DMS114 treated with DMSO at 0.1 percent for 48 hours (cell line): Measurements from ENCODE around the gene CROT.

Experiments
- DNase-seq: peaks from one replicate; lab custom pipeline; 2025; ENCODE audit not compliant: unreplicated experiment; lab: John Stamatoyannopoulos, UW

CROT gene

GRCh38 chr7:87413029-87413428 lies 67.6 kb downstream of the CROT start:
- DNase-seq, result no peak

DNA sequence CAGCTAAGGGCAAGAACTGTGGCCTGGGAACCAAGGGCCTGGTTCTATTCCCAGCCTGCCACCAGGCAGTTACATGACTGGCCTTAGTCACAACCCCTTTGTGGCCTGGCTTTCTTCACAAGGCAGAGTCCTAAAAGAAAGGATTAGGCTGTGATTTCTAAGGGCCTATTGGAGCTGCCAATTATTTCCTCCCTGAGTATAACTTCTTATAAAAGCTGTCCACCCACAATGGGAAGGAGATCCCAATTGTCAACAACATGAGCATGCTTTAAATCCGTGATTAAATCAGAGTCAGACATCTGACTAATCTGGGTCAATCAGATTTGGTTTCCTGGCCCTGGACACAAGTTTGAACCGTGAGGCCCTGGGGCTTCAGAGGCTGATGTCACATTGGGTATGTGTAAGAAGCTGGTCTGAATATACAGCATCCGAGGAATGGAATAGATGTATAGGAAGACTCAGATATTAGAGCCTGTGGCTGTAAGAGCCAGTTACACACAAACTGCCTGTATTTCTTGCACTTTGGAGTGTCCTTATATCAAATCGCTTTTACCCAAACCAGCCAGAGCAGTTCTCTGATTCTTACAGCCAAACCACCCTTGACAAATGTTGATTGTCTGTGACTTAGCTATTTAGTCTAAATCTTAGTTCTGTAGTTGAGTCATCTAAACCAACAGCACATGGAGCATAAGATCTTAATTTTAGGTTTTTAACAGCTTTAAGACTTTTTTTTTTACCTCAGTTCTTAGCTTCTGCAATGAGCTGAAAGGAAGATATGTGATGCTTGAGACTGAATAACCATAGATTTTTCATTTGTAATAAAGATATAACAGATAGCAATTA lies 68.7 kb downstream of the CROT start:
- no peak for DNase-seq

DNA sequence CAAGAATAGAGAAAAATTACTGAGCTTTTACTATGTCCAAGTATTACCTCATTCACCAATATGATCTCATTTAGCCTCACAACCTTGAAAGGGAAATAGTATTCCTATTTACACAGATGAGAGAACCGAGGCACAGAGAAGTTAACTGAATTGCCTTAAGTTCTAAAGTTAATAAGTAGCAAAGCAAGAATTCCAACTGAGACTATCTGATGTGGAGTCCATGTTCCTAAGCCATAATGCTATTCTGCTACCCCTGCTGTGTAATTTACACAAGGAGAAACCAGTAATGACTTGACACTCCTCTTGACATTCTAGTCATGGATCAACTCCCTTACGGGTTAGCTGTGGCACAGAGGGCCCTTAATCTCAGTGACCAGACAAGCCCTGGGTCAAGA lies 69.3 kb downstream of the CROT start:
- no peak for DNase-seq

GRCh38 chr7:87416682-87417587 lies 71.5 kb downstream of the CROT start:
- DNase-seq, result peak; percentile 55

DNA sequence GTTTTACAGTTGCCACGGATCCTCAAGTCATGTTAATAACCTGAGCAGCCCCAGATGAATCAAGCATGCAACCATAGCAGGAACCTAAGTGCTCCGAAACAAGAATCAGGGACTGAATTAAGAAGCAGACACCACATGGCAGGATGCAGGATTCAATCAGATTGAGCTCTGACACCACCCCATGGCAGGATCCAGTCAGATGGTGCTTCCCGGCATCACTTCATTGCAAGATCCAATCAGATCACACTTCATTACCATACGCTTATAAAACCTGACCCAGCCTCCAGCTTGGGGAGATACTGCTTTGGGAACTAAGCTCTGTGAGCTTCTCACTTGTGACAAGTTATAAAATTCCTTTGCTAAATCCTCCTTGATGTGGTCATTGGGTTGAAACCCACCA lies 74.7 kb downstream of the CROT start:
- DNase-seq, result no peak

- no peak for DNase-seq
These were observed 78.6 kb downstream of the CROT start for GRCh38 chr7:87424075-87424474.

GRCh38 chr7:87426160-87426559 lies 80.7 kb downstream of the CROT start:
- DNase-seq, result no peak

- no peak for DNase-seq
These were observed 81.8 kb downstream of the CROT start for GRCh38 chr7:87427288-87427687.

- no peak for DNase-seq
These were observed 87.1 kb downstream of the CROT start for GRCh38 chr7:87432536-87432935.

- no peak for DNase-seq
These were observed 90.1 kb downstream of the CROT start for GRCh38 chr7:87435546-87435945.

DNA sequence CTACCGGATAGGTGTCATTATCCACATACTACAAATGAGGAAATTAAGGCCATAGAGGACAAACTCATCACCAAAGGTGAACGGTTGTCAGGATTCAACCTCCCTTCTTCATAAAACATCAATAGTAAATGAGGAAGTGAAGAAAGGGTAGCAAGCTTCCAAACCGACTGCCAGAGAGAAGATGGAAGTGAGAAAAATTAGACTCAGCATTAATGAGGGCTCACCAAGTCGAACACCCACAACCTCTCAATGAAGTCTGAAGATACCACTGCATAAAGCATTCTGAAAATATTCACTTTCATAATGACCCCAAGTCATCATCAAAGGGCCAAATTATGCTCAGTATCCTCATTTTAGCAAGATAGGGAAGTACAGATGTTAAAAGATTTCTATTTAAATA lies 100.4 kb downstream of the CROT start:
- DNase-seq, result no peak

GRCh38 chr7:87447116-87447635 lies 101.7 kb downstream of the CROT start:
- DNase-seq, result no peak

GRCh38 chr7:87448388-87448787 lies 102.9 kb downstream of the CROT start:
- no peak for DNase-seq
